Measurements from ENCODE around the gene CDKN1A.

Gene CDKN1A

GRCh38 chr6:36699348-36699747, 20.8 kb downstream of the CDKN1A start:
- TF ChIP-seq FOXA1 (IDR thresholded peaks at IDR 0.05) (no peak), ELF4 (IDR thresholded peaks at IDR 0.05) (no peak), PKNOX1 (IDR thresholded peaks at IDR 0.05) (no peak), CTBP1 (IDR thresholded peaks at IDR 0.05; ENCODE audit: borderline replicate concordance) (no peak), FOXK2 (IDR thresholded peaks at IDR 0.05) (no peak), ZNF384 (IDR thresholded peaks at IDR 0.05) (no peak), SUZ12 (IDR thresholded peaks at IDR 0.05) (no peak), TARDBP (IDR thresholded peaks at IDR 0.05) (no peak), NFRKB (IDR thresholded peaks at IDR 0.05) (no peak), BHLHE40 (IDR thresholded peaks at IDR 0.05; ENCODE audit: borderline replicate concordance) (no peak), L3MBTL2 (conservative IDR thresholded peaks at IDR 0.05) (no peak)
- no peak for DNase-seq (ENCODE audit: extremely low spot score)
- ChIA-PET POLR2A (no interaction called here), CTCF (no interaction called here)

GRCh38 chr6:36700071-36700812, 21.7 kb downstream of the CDKN1A start:
- POLR2A ChIA-PET, result no interaction called here
- CTCF ChIA-PET, result no interaction called here
- DNase-seq (ENCODE audit: extremely low spot score), result no peak
- no peak for TF ChIP-seq FOXA1 (IDR thresholded peaks at IDR 0.05)
- TF ChIP-seq HDGF (IDR thresholded peaks at IDR 0.05; ENCODE audit: borderline replicate concordance), result no peak
- no peak for TF ChIP-seq SP1 (IDR thresholded peaks at IDR 0.05)
- no peak for TF ChIP-seq BHLHE40 (IDR thresholded peaks at IDR 0.05; ENCODE audit: borderline replicate concordance)
- TF ChIP-seq ARNT (IDR thresholded peaks at IDR 0.05), result no peak
- no peak for TF ChIP-seq TARDBP (IDR thresholded peaks at IDR 0.05)
- TF ChIP-seq FOXM1 (IDR thresholded peaks at IDR 0.05; ENCODE audit: borderline replicate concordance), result no peak
- TF ChIP-seq ELF4 (IDR thresholded peaks at IDR 0.05), result no peak
- TF ChIP-seq SUZ12 (IDR thresholded peaks at IDR 0.05), result no peak

GRCh38 chr6:36700831-36701230, 22.3 kb downstream of the CDKN1A start:
- no peak for DNase-seq (ENCODE audit: extremely low spot score)
- TF ChIP-seq NFRKB (IDR thresholded peaks at IDR 0.05) (no peak), FOXM1 (IDR thresholded peaks at IDR 0.05; ENCODE audit: borderline replicate concordance) (no peak), SUZ12 (IDR thresholded peaks at IDR 0.05) (no peak), CTBP1 (IDR thresholded peaks at IDR 0.05; ENCODE audit: borderline replicate concordance) (no peak), ARNT (IDR thresholded peaks at IDR 0.05) (no peak), SP1 (IDR thresholded peaks at IDR 0.05) (no peak), ELF4 (IDR thresholded peaks at IDR 0.05) (no peak), HDGF (IDR thresholded peaks at IDR 0.05; ENCODE audit: borderline replicate concordance) (no peak), L3MBTL2 (conservative IDR thresholded peaks at IDR 0.05) (no peak), FOXK2 (IDR thresholded peaks at IDR 0.05) (no peak), LEF1 (IDR thresholded peaks at IDR 0.05; ENCODE audit: borderline replicate concordance) (no peak), ZNF384 (IDR thresholded peaks at IDR 0.05) (no peak)
- ChIA-PET POLR2A (no interaction called here), CTCF (no interaction called here)

- DNase-seq (ENCODE audit: extremely low spot score), result no peak
Measured at GRCh38 chr6:36701401-36701991, 23.0 kb downstream of the CDKN1A start.

GRCh38 chr6:36702656-36703055, 24.1 kb downstream of the CDKN1A start:
- DNase-seq (ENCODE audit: extremely low spot score), result no peak
- CTCF ChIA-PET, result no interaction called here
- POLR2A ChIA-PET, result no interaction called here
- TF ChIP-seq NFRKB (IDR thresholded peaks at IDR 0.05), result no peak
- TF ChIP-seq L3MBTL2 (conservative IDR thresholded peaks at IDR 0.05), result no peak
- no peak for TF ChIP-seq ELF4 (IDR thresholded peaks at IDR 0.05)
- TF ChIP-seq FOXA1 (IDR thresholded peaks at IDR 0.05), result no peak
- no peak for TF ChIP-seq PKNOX1 (IDR thresholded peaks at IDR 0.05)
- no peak for TF ChIP-seq CTBP1 (IDR thresholded peaks at IDR 0.05; ENCODE audit: borderline replicate concordance)
- no peak for TF ChIP-seq TARDBP (IDR thresholded peaks at IDR 0.05)
- no peak for TF ChIP-seq HDGF (IDR thresholded peaks at IDR 0.05; ENCODE audit: borderline replicate concordance)
- no peak for TF ChIP-seq ZNF384 (IDR thresholded peaks at IDR 0.05)
- TF ChIP-seq FOXK2 (IDR thresholded peaks at IDR 0.05), result no peak
- TF ChIP-seq SP1 (IDR thresholded peaks at IDR 0.05), result no peak
- TF ChIP-seq LEF1 (IDR thresholded peaks at IDR 0.05; ENCODE audit: borderline replicate concordance), result no peak
- no peak for TF ChIP-seq FOXM1 (IDR thresholded peaks at IDR 0.05; ENCODE audit: borderline replicate concordance)

More at GRCh38 chr6:36701401-36701991, 23.0 kb downstream of the CDKN1A start:
- POLR2A ChIA-PET, result no interaction called here
- CTCF ChIA-PET, result no interaction called here
- TF ChIP-seq ARNT (IDR thresholded peaks at IDR 0.05) (no peak), LEF1 (IDR thresholded peaks at IDR 0.05; ENCODE audit: borderline replicate concordance) (no peak), NFRKB (IDR thresholded peaks at IDR 0.05) (no peak), CTBP1 (IDR thresholded peaks at IDR 0.05; ENCODE audit: borderline replicate concordance) (no peak), BHLHE40 (IDR thresholded peaks at IDR 0.05; ENCODE audit: borderline replicate concordance) (no peak), PKNOX1 (IDR thresholded peaks at IDR 0.05) (no peak), ELF4 (IDR thresholded peaks at IDR 0.05) (no peak), SUZ12 (IDR thresholded peaks at IDR 0.05) (no peak), ZNF384 (IDR thresholded peaks at IDR 0.05) (no peak), HDGF (IDR thresholded peaks at IDR 0.05; ENCODE audit: borderline replicate concordance) (no peak), TARDBP (IDR thresholded peaks at IDR 0.05) (no peak), FOXM1 (IDR thresholded peaks at IDR 0.05; ENCODE audit: borderline replicate concordance) (no peak), SP1 (IDR thresholded peaks at IDR 0.05) (no peak), L3MBTL2 (conservative IDR thresholded peaks at IDR 0.05) (no peak), FOXK2 (IDR thresholded peaks at IDR 0.05) (no peak), FOXA1 (IDR thresholded peaks at IDR 0.05) (no peak)
